KMS-11 (cell line): ENCODE results near the gene JPH3.

ENCODE experiments used
- H2AFZ ChIP-seq: fragments of 200-600 bp; sonication (generic); 2 replicates; pipeline ENCODE4 v1.6.1; 2016; ENCODE audit warnings: antibody characterized with exemption, mixed run types, low read depth
- H3K27ac ChIP-seq: fragments of 200-600 bp; sonication (generic); 2 replicates; pipeline ENCODE4 v1.6.1; 2016; ENCODE audit warnings: mild to moderate bottlenecking, mixed run types
- H3K27me3 ChIP-seq: fragments of 200-600 bp; sonication (generic); 2 replicates; pipeline ENCODE4 v1.6.1; 2017; ENCODE audit warnings: mild to moderate bottlenecking, low read depth, mixed run types, moderate library complexity; ENCODE audit not compliant: insufficient read depth
- H3K36me3 ChIP-seq: fragments of 200-600 bp; sonication (generic); 2 replicates; pipeline ENCODE4 v1.6.1; 2017; ENCODE audit warnings: mild to moderate bottlenecking, mixed run types; ENCODE audit not compliant: insufficient read depth
- H3K4me1 ChIP-seq: fragments of 200-600 bp; sonication (generic); 2 replicates; pipeline ENCODE4 v1.6.1; 2016; ENCODE audit warnings: mild to moderate bottlenecking, low read depth, mixed run types; ENCODE audit not compliant: poor library complexity, severe bottlenecking
- H3K4me2 ChIP-seq: fragments of 200-600 bp; sonication (generic); 2 replicates; pipeline ENCODE4 v1.7.0; 2016; ENCODE audit warnings: mild to moderate bottlenecking, mixed run types
- H3K4me3 ChIP-seq: fragments of 200-600 bp; sonication (generic); IDR thresholded peaks from 2 replicates; pipeline ENCODE4 v1.6.1; 2017; ENCODE audit warnings: low read depth, low read length, mixed read lengths; ENCODE audit not compliant: insufficient read depth
- H3K79me2 ChIP-seq: fragments of 200-600 bp; sonication (generic); 2 replicates; pipeline ENCODE4 v1.6.1; 2016; ENCODE audit warnings: low read depth, mixed run types; ENCODE audit not compliant: insufficient read depth
- H3K9ac ChIP-seq: fragments of 200-600 bp; sonication (generic); 2 replicates; pipeline ENCODE4 v1.6.1; 2016; ENCODE audit warnings: mild to moderate bottlenecking, mixed run types
- H4K20me1 ChIP-seq: fragments of 200-600 bp; sonication (generic); 2 replicates; pipeline ENCODE4 v1.6.1; 2016; ENCODE audit warnings: mild to moderate bottlenecking, mixed run types; ENCODE audit not compliant: insufficient read depth
- CTCF ChIP-seq: fragments of 200-600 bp; sonication (generic); conservative IDR thresholded peaks from 2 replicates; pipeline ENCODE4 v1.6.1; 2017; ENCODE audit warnings: low read depth, mild to moderate bottlenecking, antibody characterized with exemption, low read length, moderate library complexity, mixed read lengths

JPH3 gene

GRCh38 chr16:87709677-87710076 lies 107.4 kb downstream of the JPH3 start:
- no peak overlapping the region for H2AFZ ChIP-seq
- H3K27me3 ChIP-seq: no peaks in the 10 kb centered on the region
- H3K4me2 ChIP-seq: no peak overlapping the region
- H3K4me1 ChIP-seq: no peaks in the 10 kb centered on the region
- H3K79me2 ChIP-seq: no peaks in the 10 kb centered on the region
- no peak for TF ChIP-seq CTCF
- H3K4me3 ChIP-seq: no peak overlapping the region
- H3K36me3 ChIP-seq: no peaks in the 10 kb centered on the region
- no peak overlapping the region for H3K9ac ChIP-seq
- H3K27ac ChIP-seq: no peak overlapping the region
- H4K20me1 ChIP-seq: no peaks in the 10 kb centered on the region

- H2AFZ ChIP-seq: no peak overlapping the region
- H4K20me1 ChIP-seq: no peaks in the 10 kb centered on the region
- H3K4me2 ChIP-seq: no peak overlapping the region
- H3K79me2 ChIP-seq: no peaks in the 10 kb centered on the region
- H3K4me1 ChIP-seq: no peaks in the 10 kb centered on the region
- H3K9ac ChIP-seq: no peak overlapping the region
- no peaks in the 10 kb centered on the region for H3K36me3 ChIP-seq
- H3K27me3 ChIP-seq: no peaks in the 10 kb centered on the region
- H3K4me3 ChIP-seq: no peak overlapping the region
- H3K27ac ChIP-seq: no peak overlapping the region
- TF ChIP-seq CTCF: no peak
These were observed 108.6 kb downstream of the JPH3 start for GRCh38 chr16:87710887-87711286.

GRCh38 chr16:87712184-87712762 lies 110.0 kb downstream of the JPH3 start:
- H3K4me2 ChIP-seq: no peak overlapping the region
- H3K9ac ChIP-seq: no peak overlapping the region
- H3K4me1 ChIP-seq: no peaks in the 10 kb centered on the region
- H2AFZ ChIP-seq: no peak overlapping the region
- no peaks in the 10 kb centered on the region for H4K20me1 ChIP-seq
- H3K79me2 ChIP-seq: no peaks in the 10 kb centered on the region
- no peak for TF ChIP-seq CTCF
- no peaks in the 10 kb centered on the region for H3K27me3 ChIP-seq
- H3K27ac ChIP-seq: no peak overlapping the region
- H3K36me3 ChIP-seq: no peaks in the 10 kb centered on the region
- no peak overlapping the region for H3K4me3 ChIP-seq

GRCh38 chr16:87713451-87714229 lies 111.3 kb downstream of the JPH3 start:
- Histone ChIP-seq H3K79me2 (no peaks in the 10 kb centered on the region), H3K27me3 (no peaks in the 10 kb centered on the region), H3K4me2 (no peak overlapping the region), H3K9ac (no peak overlapping the region), H3K36me3 (no peaks in the 10 kb centered on the region), H3K27ac (no peak overlapping the region), H3K4me1 (no peaks in the 10 kb centered on the region), H3K4me3 (no peak overlapping the region), H2AFZ (no peak overlapping the region), H4K20me1 (no peaks in the 10 kb centered on the region)
- no peak for TF ChIP-seq CTCF
